Measurements from ENCODE around the gene MTERF4. TPM values are rescaled to one million over a fixed set of nuclear protein-coding genes. Genes with fewer than 3 reads are reported as not detected.

MTERF4 gene
- polyA plus RNA-seq, 2 of the 4 experiments (the other 2 are of a cell fraction): 44.9 to 47.1 TPM

GRCh38 chr2:241074901-241075540, 27.1 kb downstream of the MTERF4 start:
- CTCF ChIA-PET: no interaction called here
- WGBS (ENCODE audit: missing lambda C conversion rate): 91% methylated on average over 16 of the region's 16 CpGs
- POLR2A ChIA-PET: no interaction called here
- no peak for DNase-seq (ENCODE audit: low read depth in 1 of 2, low spot score in 1 of 2)
- no peak for TF ChIP-seq CTCF (IDR thresholded peaks at IDR 0.05)
- TF ChIP-seq SREBF2 (IDR thresholded peaks at IDR 0.05): no peak
- FAIRE-seq: no peak
- no peak for ATAC-seq
- H3K4me1 ChIP-seq: no peaks in the 10 kb centered on the region
- no peak overlapping the region for H3K4me3 ChIP-seq
- H3K4me2 ChIP-seq: no peak overlapping the region
- no peaks in the 10 kb centered on the region for H3K9me3 ChIP-seq
- H3K27ac ChIP-seq: no peak overlapping the region

- ATAC-seq (no peak), FAIRE-seq (no peak), DNase-seq (ENCODE audit: low read depth in 1 of 2, low spot score in 1 of 2) (no peak)
- Histone ChIP-seq H3K4me2 (no peak overlapping the region), H3K4me3 (no peak overlapping the region), H3K9me3 (no peaks in the 10 kb centered on the region), H3K4me1 (no peaks in the 10 kb centered on the region), H3K27ac (no peak overlapping the region)
- ChIA-PET POLR2A (no interaction called here), CTCF (interaction anchor here (1.5 kb wide), 1 partner anchor 10 kb away, joined by 5 read pairs; no protein-coding TSS in a partner anchor)
- WGBS (ENCODE audit: missing lambda C conversion rate): 88% methylated on average over 15 of the region's 16 CpGs
- TF ChIP-seq CHD2 (IDR thresholded peaks at IDR 0.05; ENCODE audit: low read length, partially characterized antibody) (no peak), MAX (IDR thresholded peaks at IDR 0.05) (no peak), NFE2L2 (conservative IDR thresholded peaks at IDR 0.05; ENCODE audit: low read length) (no peak), POLR2A (IDR thresholded peaks at IDR 0.05; ENCODE audit: low read length) (no peak), EP300 (IDR thresholded peaks at IDR 0.05) (no peak), CBX2 (IDR thresholded peaks at IDR 0.05; ENCODE audit: borderline replicate concordance, low read depth) (no peak), HMGXB4 (CRISPR knock-in tag; IDR thresholded peaks at IDR 0.05; ENCODE audit: borderline replicate concordance) (no peak), MAFK (IDR thresholded peaks at IDR 0.05; ENCODE audit: partially characterized antibody) (no peak), REST (IDR thresholded peaks at IDR 0.05) (no peak), KDM1A (IDR thresholded peaks at IDR 0.05; ENCODE audit: low read depth) (no peak), POLR2AphosphoS2 (conservative IDR thresholded peaks at IDR 0.05; ENCODE audit: low read length) (no peak), ATOH8 (CRISPR knock-in tag; IDR thresholded peaks at IDR 0.05; ENCODE audit: low read depth) (no peak), NPAS2 (CRISPR knock-in tag; IDR thresholded peaks at IDR 0.05; ENCODE audit: borderline replicate concordance) (no peak), GATA3 (IDR thresholded peaks at IDR 0.05; ENCODE audit: borderline replicate concordance) (no peak), EHF (CRISPR knock-in tag; IDR thresholded peaks at IDR 0.05) (no peak), EHMT2 (IDR thresholded peaks at IDR 0.05; ENCODE audit: low read depth) (no peak)
Measured at GRCh38 chr2:241074065-241074818, 27.8 kb downstream of the MTERF4 start.
